Testis (tissue), 3 donors: ENCODE results near the gene RNF224. TPM values are rescaled to one million over a fixed set of nuclear protein-coding genes. Genes with fewer than 3 reads are reported as not detected.
A peak's percentile ranks its signal among the peaks of the same experiment; 100 is the strongest.
"Not testable (repeated sequence)": the region's sequence is repeated elsewhere in the genome, so short reads cannot be mapped to it uniquely, and the experiment has no call there.

ENCODE experiments used
- DNase-seq: peaks from one replicate; pipeline ENCODE4 v3.0.0-alpha.2; 2019
- H3K27ac ChIP-seq, 2 donors: fragments of 200-600 bp; sonication (generic); one replicate each; pipeline ENCODE4 v1.5.1; 2019
- H3K27me3 ChIP-seq: fragments of 200-600 bp; sonication (generic); one replicate; pipeline ENCODE4 v1.5.1; 2019
- H3K36me3 ChIP-seq: fragments of 200-600 bp; sonication (generic); one replicate; pipeline ENCODE4 v1.5.1; 2017; ENCODE audit warnings: low read depth; ENCODE audit errors: missing control alignments
- H3K4me1 ChIP-seq: fragments of 200-600 bp; sonication (generic); one replicate; pipeline ENCODE4 v1.5.1; 2019
- H3K4me3 ChIP-seq, 2 donors: fragments of 200-600 bp; sonication (generic); one replicate each; pipeline ENCODE4 v1.5.1; 2017 to 2019
- H3K9me3 ChIP-seq: fragments of 200-600 bp; sonication (generic); one replicate; pipeline ENCODE4 v1.5.1; 2017
- CTCF ChIP-seq, 3 experiments: fragments of 450-650 bp in 2 of 3; fragments of 200-600 bp in 1 of 3; sonication (generic) in 1 of 3; IDR thresholded peaks; one replicate each; pipeline ENCODE4 v1.5.1; 2016 to 2019; ENCODE audit warnings: antibody characterized with exemption in 3 of 3, mild to moderate bottlenecking in 2 of 3, moderate library complexity in 1 of 3
- POLR2A ChIP-seq: fragments of 450-650 bp; IDR thresholded peaks from one replicate; pipeline ENCODE4 v1.6.1; 2017; ENCODE audit warnings: antibody characterized with exemption, mild to moderate bottlenecking, moderate library complexity
- WGBS, 2 donors: methylation state at CpG; one replicate each; pipeline ENCODE4 v1.1.5; 2018; 5-methylcytosine and 5-hydroxymethylcytosine counted together
- intact Hi-C: fragments of 100-400 bp; cut with DNase I; formaldehyde crosslinking; loops from one replicate; pipeline ENCODE4 v1.15.1; 2023; ENCODE audit warnings: low total_unique reads
- polyA plus RNA-seq: library from polyadenylated mRNA; stranded (reverse); fragments of 350-450 nt; fragmentation: Illumina TruSeq; extraction: RNeasy Lipid Tissue Mini Kit (QIAGEN cat#74804); gene quantifications from one replicate; pipeline ENCODE4 v1.2.3, GENCODE V29; 2014; ENCODE audit warnings: low read depth, low replicate concordance; ENCODE audit not compliant: insufficient read depth
- total RNA-seq, 2 donors: library from RNA; depleted of rRNA; stranded (reverse); fragments of >200 nt; gene quantifications; one replicate each; pipeline ENCODE4 v1.2.3, GENCODE V29; 2016

RNF224 gene
- total and polyA plus RNA-seq, 3 donors from 2014 or later = 0.17 to 0.71 (median 0.37) TPM

DNA sequence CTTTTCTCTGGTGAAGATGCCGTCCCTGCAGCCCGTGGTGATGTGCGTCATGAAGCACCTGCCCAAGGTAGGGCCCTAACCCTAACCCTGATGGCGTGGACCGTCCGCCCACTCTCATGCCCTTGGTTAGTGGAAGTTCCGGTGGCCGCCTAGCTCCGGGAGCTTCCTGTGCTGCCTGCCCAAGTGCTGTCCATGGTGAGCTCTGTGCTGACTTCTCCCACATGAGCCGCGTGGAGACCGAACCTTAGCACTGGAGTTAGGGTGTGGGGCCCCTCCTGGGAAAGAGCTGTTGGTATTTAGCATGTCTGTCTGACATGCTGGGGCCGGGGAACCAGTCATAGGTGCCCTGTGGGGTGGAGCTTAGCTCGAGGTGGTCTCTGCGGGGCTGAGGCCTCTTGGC lies 29.1 kb downstream of the RNF224 start:
- intact Hi-C loops = no loop called here
- WGBS, 2 donors = 51 to 71% methylated on average over 12 to 15 of the region's 15 CpGs
- TF ChIP-seq CTCF (IDR thresholded peaks at IDR 0.05) (no peak), POLR2A (no peak)

GRCh38 chr9:137256856-137257255 lies 29.6 kb downstream of the RNF224 start:
- Histone ChIP-seq H3K36me3 (no peaks in the 10 kb centered on the region), H3K4me1 (peaks cover 29% of the 10 kb centered on the region), H3K4me3 (no peak overlapping the region), H3K27me3 (no peaks in the 10 kb centered on the region), H3K9me3 (no peaks in the 10 kb centered on the region), H3K27ac (no peak overlapping the region)
- intact Hi-C loops = no loop called here
- TF ChIP-seq CTCF (IDR thresholded peaks at IDR 0.05) = no peak
- DNase-seq = no peak
- WGBS, 2 donors = 84 to 87% methylated on average over 8 to 15 of the region's 15 CpGs

More for the DNA sequence above, 29.1 kb downstream of the RNF224 start:
- Histone ChIP-seq H3K4me1 (peaks cover 30% of the 10 kb centered on the region), H3K4me3 (no peak overlapping the region), H3K27me3 (no peaks in the 10 kb centered on the region), H3K27ac (no peak overlapping the region), H3K9me3 (no peaks in the 10 kb centered on the region), H3K36me3 (no peaks in the 10 kb centered on the region)
- DNase-seq = no peak

- H3K4me1 ChIP-seq, H3K9me3 ChIP-seq, H3K27me3 ChIP-seq, H3K36me3 ChIP-seq, intact Hi-C loops, H3K27ac ChIP-seq, H3K4me3 ChIP-seq, DNase-seq: not testable (repeated sequence)
- peak; percentile 10 to 34 (median 19) for TF ChIP-seq CTCF (IDR thresholded peaks at IDR 0.05)
- WGBS, 2 donors = 35 to 54% methylated on average over 14 to 15 of the region's 15 CpGs
Observed at GRCh38 chr9:137262173-137262908, 35.0 kb downstream of the RNF224 start.

DNA sequence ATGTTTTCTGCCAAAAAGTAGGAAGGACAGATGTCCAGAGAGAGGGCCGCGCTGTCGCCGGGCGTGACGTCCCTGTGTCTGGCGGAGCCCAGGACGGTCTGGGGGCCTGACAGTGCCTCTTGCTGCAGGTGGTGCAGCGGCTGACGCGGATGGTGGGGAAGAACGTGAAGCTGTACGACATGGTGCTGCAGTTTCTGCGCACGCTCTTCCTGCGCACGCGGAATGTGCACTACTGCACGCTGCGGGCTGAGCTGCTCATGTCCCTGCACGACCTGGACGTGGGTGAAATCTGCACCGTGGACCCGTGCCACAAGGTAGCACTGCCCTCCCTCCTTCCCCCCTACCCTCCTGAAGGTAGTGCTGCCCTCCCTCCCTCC lies 35.6 kb downstream of the RNF224 start:
- TF ChIP-seq CTCF (IDR thresholded peaks at IDR 0.05) (no peak), POLR2A (no peak)
- DNase-seq = no peak
- whole genome bisulfite sequencing, 2 donors = 85 to 89% methylated on average over 23 to 24 of the region's 24 CpGs
- no peaks in the 10 kb centered on the region for H3K9me3 ChIP-seq
- intact Hi-C loops = no loop called here
- H3K4me1 ChIP-seq = no peaks in the 10 kb centered on the region
- no peaks in the 10 kb centered on the region for H3K36me3 ChIP-seq
- H3K27ac ChIP-seq = no peak overlapping the region
- H3K27me3 ChIP-seq = no peaks in the 10 kb centered on the region
- H3K4me3 ChIP-seq = no peak overlapping the region

- no peaks in the 10 kb centered on the region for H3K36me3 ChIP-seq
- TF ChIP-seq CTCF (IDR thresholded peaks at IDR 0.05) = no peak
- TF ChIP-seq POLR2A = no peak
- H3K4me3 ChIP-seq = no peak overlapping the region
- no peak overlapping the region for H3K27ac ChIP-seq
- H3K9me3 ChIP-seq = no peaks in the 10 kb centered on the region
- intact Hi-C loops = no loop called here
- no peaks in the 10 kb centered on the region for H3K27me3 ChIP-seq
- no peak for DNase-seq
- no peaks in the 10 kb centered on the region for H3K4me1 ChIP-seq
- 74 to 85% methylated on average over 8 to 10 of the region's 10 CpGs for WGBS, 2 donors
Observed at GRCh38 chr9:137263506-137263905, 36.2 kb downstream of the RNF224 start.
